Measurements from ENCODE around the gene DAP. TPM values are rescaled to one million over a fixed set of nuclear protein-coding genes. Genes with fewer than 3 reads are reported as not detected.
"Not testable (repeated sequence)": the region's sequence is repeated elsewhere in the genome, so short reads cannot be mapped to it uniquely, and the experiment has no call there.

Gene DAP
- total and polyA plus RNA-seq, 2 experiments from 2014 or later = 52.9 to 255 TPM

GRCh38 chr5:10645146-10645545 is 115.9 kb downstream of the DAP start:
- TF ChIP-seq EZH2 (IDR thresholded peaks at IDR 0.05; ENCODE audit: insufficient read depth, poor library complexity, severe bottlenecking) (no peak), EZH2phosphoT487 (IDR thresholded peaks at IDR 0.05; ENCODE audit: insufficient read depth, low read depth) (no peak)
- in situ Hi-C loops (cut with MboI) = no loop called here
- no peak overlapping the region for H3K27ac ChIP-seq

GRCh38 chr5:10644192-10644591 is 116.8 kb downstream of the DAP start:
- H4K20me1 ChIP-seq (ENCODE audit: insufficient read depth) = no peaks in the 10 kb centered on the region
- no peak overlapping the region for H3K4me2 ChIP-seq (ENCODE audit: unreplicated experiment)
- TF ChIP-seq EZH2phosphoT487 (IDR thresholded peaks at IDR 0.05; ENCODE audit: insufficient read depth, low read depth) = no peak
- no peak for TF ChIP-seq EZH2 (IDR thresholded peaks at IDR 0.05; ENCODE audit: insufficient read depth, poor library complexity, severe bottlenecking)
- in situ Hi-C loops (cut with MboI) = no loop called here
- H3K36me3 ChIP-seq (ENCODE audit: low read depth) = no peaks in the 10 kb centered on the region
- H3K27me3 ChIP-seq (replicated peaks; ENCODE audit: insufficient read depth) = no peaks in the 10 kb centered on the region
- H3K9me2 ChIP-seq (ENCODE audit: insufficient read depth) = no peaks in the 10 kb centered on the region
- H3K9ac ChIP-seq = no peak overlapping the region
- no peaks in the 10 kb centered on the region for H3K9me3 ChIP-seq (ENCODE audit: low read depth)
- no peaks in the 10 kb centered on the region for H3K79me2 ChIP-seq (ENCODE audit: insufficient read depth)
- no peaks in the 10 kb centered on the region for H3F3A ChIP-seq (ENCODE audit: insufficient read depth)
- WGBS, 2 experiments (ENCODE audit: low coverage in 1 of 2, low lambda C conversion rate in 2 of 2, missing lambda C conversion rate in 2 of 2) = 74 to 76% methylated on average over 9 of the region's 9 CpGs
- no peaks in the 10 kb centered on the region for H3K4me1 ChIP-seq (ENCODE audit: insufficient read depth)
- H3K27ac ChIP-seq = no peak overlapping the region
- no peak overlapping the region for H3K4me3 ChIP-seq
- no peak for DNase-seq
- H2AFZ ChIP-seq = no peak overlapping the region

More at GRCh38 chr5:10645146-10645545, 115.9 kb downstream of the DAP start:
- no peak overlapping the region for H3K4me3 ChIP-seq
- H4K20me1 ChIP-seq (ENCODE audit: insufficient read depth) = no peaks in the 10 kb centered on the region
- no peak overlapping the region for H3K4me2 ChIP-seq (ENCODE audit: unreplicated experiment)
- no peak overlapping the region for H3K9ac ChIP-seq
- no peaks in the 10 kb centered on the region for H3K9me3 ChIP-seq (ENCODE audit: low read depth)
- no peaks in the 10 kb centered on the region for H3K36me3 ChIP-seq (ENCODE audit: low read depth)
- WGBS, 2 experiments (ENCODE audit: low coverage in 1 of 2, low lambda C conversion rate in 2 of 2, missing lambda C conversion rate in 2 of 2) = 89 to 100% methylated on average over 3 of the region's 3 CpGs
- no peaks in the 10 kb centered on the region for H3K4me1 ChIP-seq (ENCODE audit: insufficient read depth)
- H2AFZ ChIP-seq = no peak overlapping the region
- no peaks in the 10 kb centered on the region for H3K27me3 ChIP-seq (replicated peaks; ENCODE audit: insufficient read depth)
- no peaks in the 10 kb centered on the region for H3K9me2 ChIP-seq (ENCODE audit: insufficient read depth)
- H3K79me2 ChIP-seq (ENCODE audit: insufficient read depth) = no peaks in the 10 kb centered on the region
- DNase-seq = no peak
- H3F3A ChIP-seq (ENCODE audit: insufficient read depth) = no peaks in the 10 kb centered on the region

- H3K27ac ChIP-seq = no peak overlapping the region
- no peak overlapping the region for H2AFZ ChIP-seq
- H3K9me2 ChIP-seq (ENCODE audit: insufficient read depth) = no peaks in the 10 kb centered on the region
- no peak for DNase-seq
- in situ Hi-C loops (cut with MboI) = no loop called here
- H3F3A ChIP-seq (ENCODE audit: insufficient read depth) = no peaks in the 10 kb centered on the region
- no peak overlapping the region for H3K4me2 ChIP-seq (ENCODE audit: unreplicated experiment)
- no peaks in the 10 kb centered on the region for H4K20me1 ChIP-seq (ENCODE audit: insufficient read depth)
- H3K36me3 ChIP-seq (ENCODE audit: low read depth) = no peaks in the 10 kb centered on the region
- H3K4me3 ChIP-seq = no peak overlapping the region
- no peaks in the 10 kb centered on the region for H3K9me3 ChIP-seq (ENCODE audit: low read depth)
- no peak for TF ChIP-seq EZH2 (IDR thresholded peaks at IDR 0.05; ENCODE audit: insufficient read depth, poor library complexity, severe bottlenecking)
- TF ChIP-seq EZH2phosphoT487 (IDR thresholded peaks at IDR 0.05; ENCODE audit: insufficient read depth, low read depth) = no peak
- WGBS, 2 experiments (ENCODE audit: low coverage in 1 of 2, low lambda C conversion rate in 2 of 2, missing lambda C conversion rate in 2 of 2) = 61 to 65% methylated on average over 7 of the region's 7 CpGs
- no peak overlapping the region for H3K9ac ChIP-seq
- no peaks in the 10 kb centered on the region for H3K79me2 ChIP-seq (ENCODE audit: insufficient read depth)
- H3K4me1 ChIP-seq (ENCODE audit: insufficient read depth) = no peaks in the 10 kb centered on the region
- H3K27me3 ChIP-seq (replicated peaks; ENCODE audit: insufficient read depth) = no peaks in the 10 kb centered on the region
These were observed 118.7 kb downstream of the DAP start for GRCh38 chr5:10642367-10642766.

- no peaks in the 10 kb centered on the region for H3K79me2 ChIP-seq (ENCODE audit: insufficient read depth)
- H3K9ac ChIP-seq = no peak overlapping the region
- no peaks in the 10 kb centered on the region for H3F3A ChIP-seq (ENCODE audit: insufficient read depth)
- no peaks in the 10 kb centered on the region for H3K9me2 ChIP-seq (ENCODE audit: insufficient read depth)
- H3K36me3 ChIP-seq (ENCODE audit: low read depth) = no peaks in the 10 kb centered on the region
- H3K9me3 ChIP-seq (ENCODE audit: low read depth) = no peaks in the 10 kb centered on the region
- no peak overlapping the region for H2AFZ ChIP-seq
- WGBS, 2 experiments (ENCODE audit: low coverage in 1 of 2, low lambda C conversion rate in 2 of 2, missing lambda C conversion rate in 2 of 2) = 97 to 99% methylated on average over 12 of the region's 48 CpGs
- H4K20me1 ChIP-seq (ENCODE audit: insufficient read depth) = no peaks in the 10 kb centered on the region
- H3K27me3 ChIP-seq (replicated peaks; ENCODE audit: insufficient read depth) = no peaks in the 10 kb centered on the region
- H3K27ac ChIP-seq = no peak overlapping the region
- TF ChIP-seq EZH2phosphoT487 (IDR thresholded peaks at IDR 0.05; ENCODE audit: insufficient read depth, low read depth) = no peak
- no peak for TF ChIP-seq EZH2 (IDR thresholded peaks at IDR 0.05; ENCODE audit: insufficient read depth, poor library complexity, severe bottlenecking)
- no peak overlapping the region for H3K4me2 ChIP-seq (ENCODE audit: unreplicated experiment)
- in situ Hi-C loops (cut with MboI) = no loop called here
- no peak overlapping the region for H3K4me3 ChIP-seq
- DNase-seq = no peak
- H3K4me1 ChIP-seq (ENCODE audit: insufficient read depth) = 0 out of 2 replicates have a peak, but pooled peaks cover 5% of the 10 kb centered on the region
These were observed 121.1 kb downstream of the DAP start for GRCh38 chr5:10639846-10640368.

GRCh38 chr5:10638723-10639122 is 122.3 kb downstream of the DAP start:
- 80 to 82% methylated on average over 10 to 21 of the region's 48 CpGs for WGBS, 2 experiments (ENCODE audit: low coverage in 1 of 2, low lambda C conversion rate in 2 of 2, missing lambda C conversion rate in 2 of 2)
- H3K4me1 ChIP-seq (ENCODE audit: insufficient read depth); H2AFZ ChIP-seq; H3K9ac ChIP-seq; H3K4me3 ChIP-seq; H3K27ac ChIP-seq; H3K9me2 ChIP-seq (ENCODE audit: insufficient read depth); DNase-seq; in situ Hi-C loops (cut with MboI); H3K27me3 ChIP-seq (replicated peaks; ENCODE audit: insufficient read depth); H3K36me3 ChIP-seq (ENCODE audit: low read depth); H3F3A ChIP-seq (ENCODE audit: insufficient read depth); H4K20me1 ChIP-seq (ENCODE audit: insufficient read depth); H3K4me2 ChIP-seq (ENCODE audit: unreplicated experiment); H3K9me3 ChIP-seq (ENCODE audit: low read depth); H3K79me2 ChIP-seq (ENCODE audit: insufficient read depth): not testable (repeated sequence)

All from GM23248 (cell line).